ENCODE data around the gene TSPAN32. TPM values are rescaled to one million over a fixed set of nuclear protein-coding genes. Genes with fewer than 3 reads are reported as not detected.

Gene TSPAN32
- total and polyA plus RNA-seq, 10 donors: 10.6 to 21.8 (median 17.5) TPM

GRCh38 chr11:2365571-2366210 lies 63.9 kb downstream of the TSPAN32 start:
- H3K9me3 ChIP-seq: no peaks in the 10 kb centered on the region
- H3K4me3 ChIP-seq: no peak overlapping the region
- H3K27ac ChIP-seq: peak overlapping the region in 3 of 8 donors; percentile 18 to 42 (median 26)
- H3K27me3 ChIP-seq (replicated peaks in 1 of 7): no peaks in the 10 kb centered on the region
- H3K4me1 ChIP-seq: peaks cover 0 to 14% (median 5%) of the 10 kb centered on the region in 6 donors
- TF ChIP-seq, protein P1, sequence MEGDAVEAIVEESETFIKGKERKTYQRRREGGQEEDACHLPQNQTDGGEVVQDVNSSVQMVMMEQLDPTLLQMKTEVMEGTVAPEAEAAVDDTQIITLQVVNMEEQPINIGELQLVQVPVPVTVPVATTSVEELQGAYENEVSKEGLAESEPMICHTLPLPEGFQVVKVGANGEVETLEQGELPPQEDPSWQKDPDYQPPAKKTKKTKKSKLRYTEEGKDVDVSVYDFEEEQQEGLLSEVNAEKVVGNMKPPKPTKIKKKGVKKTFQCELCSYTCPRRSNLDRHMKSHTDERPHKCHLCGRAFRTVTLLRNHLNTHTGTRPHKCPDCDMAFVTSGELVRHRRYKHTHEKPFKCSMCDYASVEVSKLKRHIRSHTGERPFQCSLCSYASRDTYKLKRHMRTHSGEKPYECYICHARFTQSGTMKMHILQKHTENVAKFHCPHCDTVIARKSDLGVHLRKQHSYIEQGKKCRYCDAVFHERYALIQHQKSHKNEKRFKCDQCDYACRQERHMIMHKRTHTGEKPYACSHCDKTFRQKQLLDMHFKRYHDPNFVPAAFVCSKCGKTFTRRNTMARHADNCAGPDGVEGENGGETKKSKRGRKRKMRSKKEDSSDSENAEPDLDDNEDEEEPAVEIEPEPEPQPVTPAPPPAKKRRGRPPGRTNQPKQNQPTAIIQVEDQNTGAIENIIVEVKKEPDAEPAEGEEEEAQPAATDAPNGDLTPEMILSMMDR (IDR thresholded peaks at IDR 0.05 in 8 of 11, conservative IDR thresholded peaks at IDR 0.05 in 3 of 11): no peak
- TF ChIP-seq POLR2AphosphoS5 (IDR thresholded peaks at IDR 0.05) (no peak), POLR2A (IDR thresholded peaks at IDR 0.05) (no peak)
- H3K36me3 ChIP-seq: no peaks in the 10 kb centered on the region
- peak; percentile 51 for DNase-seq
- WGBS, 5 donors: 78 to 95% (median 89%) methylated on average over 8 to 16 of the region's 16 CpGs
- intact Hi-C loops (cut with DNase I; ENCODE audit: low total_unique reads): no loop called here

DNA sequence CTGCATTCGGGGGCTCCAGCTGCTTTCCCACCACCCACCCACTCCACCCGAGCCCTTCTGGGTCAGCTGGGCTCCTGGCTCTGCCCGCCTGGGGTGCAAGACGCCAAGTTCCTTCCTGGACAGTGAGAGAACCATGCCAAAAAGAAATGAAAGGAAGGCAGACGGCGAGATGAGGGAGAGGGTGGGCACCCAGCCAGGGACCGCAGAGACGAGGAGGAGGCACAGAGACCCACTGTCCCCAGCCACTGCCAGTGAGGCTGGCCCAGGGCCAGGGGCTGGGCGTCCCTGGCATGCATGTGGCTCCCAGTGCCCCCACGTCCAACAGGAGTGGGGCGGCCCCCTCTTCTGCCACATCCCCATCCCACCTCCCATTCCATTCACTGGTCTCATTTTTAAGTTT lies 64.5 kb downstream of the TSPAN32 start:
- H3K36me3 ChIP-seq: no peaks in the 10 kb centered on the region
- H3K4me3 ChIP-seq: no peak overlapping the region
- WGBS, 5 donors: 32 to 53% (median 36%) methylated on average over 11 of the region's 11 CpGs
- peak overlapping the region in 3 of 8 donors; percentile 18 to 42 (median 26) for H3K27ac ChIP-seq
- peaks cover 0 to 14% (median 5%) of the 10 kb centered on the region in 6 donors for H3K4me1 ChIP-seq
- peak in 1 of 3 donors; percentile 22 for TF ChIP-seq POLR2AphosphoS5 (IDR thresholded peaks at IDR 0.05)
- no peak for TF ChIP-seq POLR2A (IDR thresholded peaks at IDR 0.05)
- TF ChIP-seq, protein P1 (IDR thresholded peaks at IDR 0.05 in 8 of 11, conservative IDR thresholded peaks at IDR 0.05 in 3 of 11): no peak
- intact Hi-C loops (cut with DNase I; ENCODE audit: low total_unique reads): no loop called here
- no peaks in the 10 kb centered on the region for H3K27me3 ChIP-seq (replicated peaks in 1 of 7)
- H3K9me3 ChIP-seq: no peaks in the 10 kb centered on the region
- no peak for DNase-seq

- DNase-seq: no peak
- no peak overlapping the region for H3K4me3 ChIP-seq
- peak overlapping the region in 2 of 8 donors; percentile 18 to 42 for H3K27ac ChIP-seq
- 64 to 86% (median 74%) methylated on average over 7 of the region's 7 CpGs for WGBS, 5 donors
- intact Hi-C loops (cut with DNase I; ENCODE audit: low total_unique reads): no loop called here
- no peaks in the 10 kb centered on the region for H3K9me3 ChIP-seq
- no peaks in the 10 kb centered on the region for H3K27me3 ChIP-seq (replicated peaks in 1 of 7)
- TF ChIP-seq POLR2AphosphoS5 (IDR thresholded peaks at IDR 0.05) (no peak), POLR2A (IDR thresholded peaks at IDR 0.05) (no peak)
- TF ChIP-seq, protein P1 (IDR thresholded peaks at IDR 0.05 in 8 of 11, conservative IDR thresholded peaks at IDR 0.05 in 3 of 11): no peak
- H3K36me3 ChIP-seq: no peaks in the 10 kb centered on the region
- H3K4me1 ChIP-seq: peaks cover 0 to 14% (median 5%) of the 10 kb centered on the region in 6 donors
Observed at GRCh38 chr11:2366733-2367132, 64.9 kb downstream of the TSPAN32 start.

DNA sequence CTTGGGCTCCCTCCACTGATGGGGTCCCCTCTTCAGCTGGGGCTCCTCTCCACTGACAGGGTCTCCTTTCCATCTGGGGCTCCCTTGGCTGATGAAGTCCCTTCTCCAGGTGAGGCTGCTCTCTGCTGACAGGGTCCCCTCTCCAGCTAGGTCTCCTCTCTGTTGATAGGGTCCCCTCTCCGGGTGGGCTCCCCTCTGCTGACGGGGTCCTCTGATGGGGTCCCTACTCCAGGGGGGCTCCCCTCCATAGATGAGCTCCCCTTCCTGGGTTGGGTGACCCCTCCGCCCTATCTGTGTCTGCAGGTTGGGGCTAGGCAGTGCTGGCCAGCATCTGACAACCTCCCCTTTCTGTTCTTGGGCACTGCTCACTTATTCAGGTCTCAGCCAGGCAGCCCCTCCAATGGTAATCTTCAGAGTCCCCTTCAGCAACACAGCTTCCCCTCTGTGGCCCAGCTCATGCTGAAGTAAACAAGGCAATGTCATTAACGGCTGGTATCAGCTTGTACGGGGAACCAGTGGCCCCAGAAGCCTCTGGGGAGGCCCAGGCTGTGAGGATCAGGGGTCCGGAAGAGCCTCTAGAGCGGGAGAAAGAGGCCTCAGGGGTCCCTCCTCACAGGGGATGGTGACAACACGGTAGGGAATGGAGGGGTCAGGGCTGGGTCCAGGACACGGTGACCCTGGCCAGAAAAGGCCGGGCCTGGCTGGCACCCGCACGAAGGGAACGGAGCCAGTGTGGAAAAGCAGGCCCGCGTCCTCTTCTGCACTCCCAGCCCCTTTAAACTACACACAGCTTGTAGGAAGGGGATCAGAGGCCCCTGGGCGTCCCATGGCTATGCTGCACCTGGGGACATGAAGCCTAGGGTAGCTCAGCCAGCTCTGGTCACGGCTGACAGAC lies 65.7 kb downstream of the TSPAN32 start:
- peak; percentile 47 for DNase-seq

More for the DNA sequence above, 65.7 kb downstream of the TSPAN32 start:
- TF ChIP-seq, protein P1 (IDR thresholded peaks at IDR 0.05 in 8 of 11, conservative IDR thresholded peaks at IDR 0.05 in 3 of 11): no peak
- TF ChIP-seq POLR2AphosphoS5 (IDR thresholded peaks at IDR 0.05) (no peak), POLR2A (IDR thresholded peaks at IDR 0.05) (no peak)
- intact Hi-C loops (cut with DNase I; ENCODE audit: low total_unique reads): no loop called here
- 78 to 84% (median 79%) methylated on average over 16 to 17 of the region's 17 CpGs for WGBS, 5 donors
- peaks cover 0 to 14% (median 5%) of the 10 kb centered on the region in 6 donors for H3K4me1 ChIP-seq
- H3K27me3 ChIP-seq (replicated peaks in 1 of 7): no peaks in the 10 kb centered on the region
- H3K9me3 ChIP-seq: no peaks in the 10 kb centered on the region
- H3K4me3 ChIP-seq: no peak overlapping the region
- no peak overlapping the region for H3K27ac ChIP-seq
- no peaks in the 10 kb centered on the region for H3K36me3 ChIP-seq
